Immature natural killer cell (primary cell): ENCODE data around the gene PIKFYVE. TPM values are rescaled to one million over a fixed set of nuclear protein-coding genes. Genes with fewer than 3 reads are reported as not detected.
"Not testable (repeated sequence)": the region's sequence is repeated elsewhere in the genome, so short reads cannot be mapped to it uniquely, and the experiment has no call there.

Source experiments
- DNase-seq, 3 donors: peaks; one replicate each; pipeline ENCODE4 v3.0.0; 2022; ENCODE audit warnings: mixed read lengths in 1 of 3
- H3K27ac Mint-ChIP-seq, 6 donors: one replicate each; pipeline ENCODE4 v1.8.0; 2020; ENCODE audit warnings: mixed read lengths in 6 of 6, mild to moderate bottlenecking in 5 of 6, inconsistent platforms in 4 of 6, moderate library complexity in 3 of 6
- H3K27me3 Mint-ChIP-seq, 3 donors: one replicate each; pipeline ENCODE4 v1.8.0; 2020 to 2021; ENCODE audit warnings: low read depth in 3 of 3, mild to moderate bottlenecking in 3 of 3, mixed read lengths in 3 of 3, moderate library complexity in 3 of 3, inconsistent platforms in 1 of 3
- H3K36me3 Mint-ChIP-seq, 3 donors: one replicate each; pipeline ENCODE4 v1.8.0; 2020; ENCODE audit warnings: mixed read lengths in 3 of 3, inconsistent platforms in 2 of 3, mild to moderate bottlenecking in 2 of 3
- H3K4me1 Mint-ChIP-seq, 2 donors: one replicate each; pipeline ENCODE4 v1.8.0; 2020; ENCODE audit warnings: inconsistent platforms in 2 of 2, mild to moderate bottlenecking in 2 of 2, mixed read lengths in 2 of 2, moderate library complexity in 1 of 2
- H3K4me3 Mint-ChIP-seq, 5 donors: one replicate each; pipeline ENCODE4 v1.8.0; 2020; ENCODE audit warnings: mild to moderate bottlenecking in 5 of 5, mixed read lengths in 5 of 5, inconsistent platforms in 3 of 5, moderate library complexity in 3 of 5
- H3K9me3 Mint-ChIP-seq, 6 donors: one replicate each; pipeline ENCODE4 v1.8.0; 2020; ENCODE audit warnings: mild to moderate bottlenecking in 6 of 6, mixed read lengths in 6 of 6, inconsistent platforms in 4 of 6, moderate library complexity in 3 of 6
- polyA plus RNA-seq, 3 donors: library from polyadenylated mRNA; unstranded; fragments of 300-500 nt; fragmentation: Illumina TruSeq; gene quantifications; one replicate each; pipeline ENCODE4 v1.2.3, GENCODE V29; 2021

PIKFYVE gene, protein sequence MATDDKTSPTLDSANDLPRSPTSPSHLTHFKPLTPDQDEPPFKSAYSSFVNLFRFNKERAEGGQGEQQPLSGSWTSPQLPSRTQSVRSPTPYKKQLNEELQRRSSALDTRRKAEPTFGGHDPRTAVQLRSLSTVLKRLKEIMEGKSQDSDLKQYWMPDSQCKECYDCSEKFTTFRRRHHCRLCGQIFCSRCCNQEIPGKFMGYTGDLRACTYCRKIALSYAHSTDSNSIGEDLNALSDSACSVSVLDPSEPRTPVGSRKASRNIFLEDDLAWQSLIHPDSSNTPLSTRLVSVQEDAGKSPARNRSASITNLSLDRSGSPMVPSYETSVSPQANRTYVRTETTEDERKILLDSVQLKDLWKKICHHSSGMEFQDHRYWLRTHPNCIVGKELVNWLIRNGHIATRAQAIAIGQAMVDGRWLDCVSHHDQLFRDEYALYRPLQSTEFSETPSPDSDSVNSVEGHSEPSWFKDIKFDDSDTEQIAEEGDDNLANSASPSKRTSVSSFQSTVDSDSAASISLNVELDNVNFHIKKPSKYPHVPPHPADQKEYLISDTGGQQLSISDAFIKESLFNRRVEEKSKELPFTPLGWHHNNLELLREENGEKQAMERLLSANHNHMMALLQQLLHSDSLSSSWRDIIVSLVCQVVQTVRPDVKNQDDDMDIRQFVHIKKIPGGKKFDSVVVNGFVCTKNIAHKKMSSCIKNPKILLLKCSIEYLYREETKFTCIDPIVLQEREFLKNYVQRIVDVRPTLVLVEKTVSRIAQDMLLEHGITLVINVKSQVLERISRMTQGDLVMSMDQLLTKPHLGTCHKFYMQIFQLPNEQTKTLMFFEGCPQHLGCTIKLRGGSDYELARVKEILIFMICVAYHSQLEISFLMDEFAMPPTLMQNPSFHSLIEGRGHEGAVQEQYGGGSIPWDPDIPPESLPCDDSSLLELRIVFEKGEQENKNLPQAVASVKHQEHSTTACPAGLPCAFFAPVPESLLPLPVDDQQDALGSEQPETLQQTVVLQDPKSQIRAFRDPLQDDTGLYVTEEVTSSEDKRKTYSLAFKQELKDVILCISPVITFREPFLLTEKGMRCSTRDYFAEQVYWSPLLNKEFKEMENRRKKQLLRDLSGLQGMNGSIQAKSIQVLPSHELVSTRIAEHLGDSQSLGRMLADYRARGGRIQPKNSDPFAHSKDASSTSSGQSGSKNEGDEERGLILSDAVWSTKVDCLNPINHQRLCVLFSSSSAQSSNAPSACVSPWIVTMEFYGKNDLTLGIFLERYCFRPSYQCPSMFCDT (N-terminal part only)
- polyA plus RNA-seq: 10 to 100 TPM in 2 of 3 donors, 1 to 10 TPM in 1; 5.5 to 14.5 (median 10.5) TPM

DNA sequence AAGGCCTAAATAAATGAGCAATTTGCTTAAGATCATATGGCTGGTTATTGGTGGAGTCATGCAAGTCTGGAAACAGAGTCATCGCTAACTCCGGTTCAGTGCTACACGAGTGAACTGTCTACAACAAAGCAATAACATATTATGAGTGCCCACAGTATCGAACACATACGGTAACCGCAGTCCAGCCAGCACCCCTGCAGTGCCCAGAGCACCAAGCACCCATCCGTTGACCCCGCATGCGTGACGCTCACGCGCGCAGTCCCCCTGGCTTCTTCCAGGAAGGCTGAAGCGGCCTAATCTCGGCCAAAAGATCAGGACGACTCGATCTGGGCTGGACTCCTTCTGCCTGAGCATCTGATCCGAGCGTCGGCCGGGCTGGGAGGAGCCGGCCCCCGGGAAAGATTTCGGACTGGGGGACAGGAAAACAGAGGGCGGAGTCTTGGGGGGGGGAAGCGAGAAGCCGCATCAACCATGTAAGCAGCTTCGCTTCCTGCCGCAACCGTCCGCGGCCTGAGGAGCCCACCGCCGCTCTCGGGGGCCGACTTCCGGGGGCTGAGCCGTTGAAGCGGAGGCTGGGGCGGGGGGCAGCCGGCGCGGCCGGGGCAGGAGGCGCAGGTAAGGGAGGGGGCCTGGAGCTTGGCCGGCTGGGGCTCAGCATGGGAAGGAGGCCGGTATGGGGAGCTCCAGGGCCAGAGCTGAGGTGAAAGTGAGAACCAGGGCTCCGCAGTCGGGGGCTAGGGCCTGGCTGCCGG is at the start of gene PIKFYVE:
Gene PIKFYVE, plus strand, starts transcription at position 455 of the 752 bp plus-strand sequence. CDS start 5,265 bp downstream, outside the sequence.
- Mint-ChIP-seq H3K4me3 (peak within 1 kb of the TSS; percentile 93 to 99 (median 97)), H3K9me3 (no peaks in the 10 kb centered on the region), H3K36me3 (peaks cover 0 to under 1% (median 0%) of the 10 kb centered on the region in 3 donors), H3K4me1 (peaks cover 48 to 66% of the 10 kb centered on the region in 2 donors), H3K27ac (peak within 1 kb of the TSS; percentile 94 to 99 (median 96)), H3K27me3 (peaks cover 7 to 18% (median 11%) of the 10 kb centered on the region in 3 donors)
- peak; percentile 90 to 93 (median 93) for DNase-seq

GRCh38 chr2:208221873-208222272 is 44.2 kb upstream of the PIKFYVE start:
- not testable (repeated sequence) for H3K4me3 Mint-ChIP-seq, H3K4me1 Mint-ChIP-seq, H3K27ac Mint-ChIP-seq, DNase-seq, H3K36me3 Mint-ChIP-seq, H3K27me3 Mint-ChIP-seq, H3K9me3 Mint-ChIP-seq

GRCh38 chr2:208222351-208222750 is 43.7 kb upstream of the PIKFYVE start:
- peaks cover 0 to 8% (median 2%) of the 10 kb centered on the region in 3 donors for H3K27me3 Mint-ChIP-seq
- no peaks in the 10 kb centered on the region for H3K4me1 Mint-ChIP-seq
- DNase-seq: no peak
- no peak overlapping the region for H3K4me3 Mint-ChIP-seq
- peaks cover 0 to 4% (median 0%) of the 10 kb centered on the region in 3 donors for H3K36me3 Mint-ChIP-seq
- H3K27ac Mint-ChIP-seq: no peak overlapping the region
- H3K9me3 Mint-ChIP-seq: no peaks in the 10 kb centered on the region

DNA sequence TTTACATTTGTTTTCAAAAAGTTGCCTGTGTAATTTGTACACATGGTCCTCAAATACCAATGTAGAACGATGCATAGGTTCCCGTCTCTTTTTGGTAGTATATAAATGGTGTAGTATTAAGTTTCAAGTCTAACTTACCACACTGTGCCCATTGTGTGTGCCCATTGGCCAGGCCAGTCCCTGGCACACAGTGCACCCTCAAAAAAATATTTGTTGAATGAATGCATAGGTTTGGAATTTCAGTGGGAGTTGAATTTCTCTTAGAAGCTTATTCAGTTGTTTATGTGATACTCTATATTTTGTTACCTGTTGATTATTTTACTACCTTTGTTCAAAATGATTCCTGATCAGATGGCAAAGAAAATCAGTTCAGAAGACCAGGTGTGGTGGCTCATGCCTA is 41.3 kb upstream of the PIKFYVE start:
- H3K4me3 Mint-ChIP-seq: no peak overlapping the region
- no peak overlapping the region for H3K27ac Mint-ChIP-seq
- H3K9me3 Mint-ChIP-seq: peaks cover 0 to 2% (median 0%) of the 10 kb centered on the region in 6 donors
- H3K36me3 Mint-ChIP-seq: peaks cover 0 to 4% (median 0%) of the 10 kb centered on the region in 3 donors
- no peak for DNase-seq
- H3K4me1 Mint-ChIP-seq: no peaks in the 10 kb centered on the region
- peaks cover 0 to 6% (median 1%) of the 10 kb centered on the region in 3 donors for H3K27me3 Mint-ChIP-seq

- no peak overlapping the region for H3K4me3 Mint-ChIP-seq
- no peak overlapping the region for H3K27ac Mint-ChIP-seq
- H3K4me1 Mint-ChIP-seq: no peaks in the 10 kb centered on the region
- DNase-seq: no peak
- H3K9me3 Mint-ChIP-seq: peaks cover 0 to 16% (median 3%) of the 10 kb centered on the region in 6 donors
- H3K36me3 Mint-ChIP-seq: peaks cover 0 to 9% (median 5%) of the 10 kb centered on the region in 3 donors
- peaks cover 1 to 4% (median 2%) of the 10 kb centered on the region in 3 donors for H3K27me3 Mint-ChIP-seq
Measured at GRCh38 chr2:208227581-208228232, 38.3 kb upstream of the PIKFYVE start.

GRCh38 chr2:208228476-208228875 is 37.6 kb upstream of the PIKFYVE start:
- no peak overlapping the region for H3K27ac Mint-ChIP-seq
- H3K27me3 Mint-ChIP-seq: peaks cover 1 to 4% (median 2%) of the 10 kb centered on the region in 3 donors
- peaks cover 0 to 9% (median 5%) of the 10 kb centered on the region in 3 donors for H3K36me3 Mint-ChIP-seq
- H3K4me3 Mint-ChIP-seq: no peak overlapping the region
- H3K4me1 Mint-ChIP-seq: no peaks in the 10 kb centered on the region
- DNase-seq: no peak
- peaks cover 0 to 16% (median 3%) of the 10 kb centered on the region in 6 donors for H3K9me3 Mint-ChIP-seq

DNA sequence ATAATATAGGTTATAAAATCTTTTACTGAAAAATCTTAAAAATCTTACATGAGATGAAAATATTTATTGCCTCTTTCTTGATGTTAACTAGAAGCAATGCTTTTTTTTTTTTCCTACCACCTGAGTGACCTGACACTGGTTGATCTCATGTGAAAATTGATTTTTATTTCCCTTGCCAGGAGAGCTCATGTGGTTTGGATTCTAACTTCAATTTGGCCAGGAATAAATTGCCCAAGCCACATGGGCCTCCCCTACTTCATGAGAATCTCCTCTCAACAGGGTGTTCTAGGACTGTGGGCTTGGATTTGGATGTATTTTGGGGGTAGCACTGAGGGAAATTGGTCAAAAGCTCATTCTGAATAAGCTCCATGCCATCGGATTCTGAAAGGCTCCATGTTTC is 31.3 kb upstream of the PIKFYVE start:
- Mint-ChIP-seq H3K27ac (no peak overlapping the region), H3K4me3 (no peak overlapping the region), H3K9me3 (peaks cover 0 to 16% (median 4%) of the 10 kb centered on the region in 6 donors), H3K4me1 (no peaks in the 10 kb centered on the region), H3K36me3 (peaks cover 27 to 42% (median 28%) of the 10 kb centered on the region in 3 donors), H3K27me3 (peaks cover 0 to 4% (median 0%) of the 10 kb centered on the region in 3 donors)
- DNase-seq: no peak

- H3K4me3 Mint-ChIP-seq: no peak overlapping the region
- H3K27me3 Mint-ChIP-seq: peaks cover 0 to under 1% (median 0%) of the 10 kb centered on the region in 3 donors
- no peak for DNase-seq
- peaks cover 32 to 49% (median 33%) of the 10 kb centered on the region in 3 donors for H3K36me3 Mint-ChIP-seq
- no peak overlapping the region for H3K27ac Mint-ChIP-seq
- H3K4me1 Mint-ChIP-seq: no peaks in the 10 kb centered on the region
- peaks cover 0 to 15% (median 4%) of the 10 kb centered on the region in 6 donors for H3K9me3 Mint-ChIP-seq
Measured at GRCh38 chr2:208235860-208236259, 30.2 kb upstream of the PIKFYVE start.

GRCh38 chr2:208239770-208240493 is 26.1 kb upstream of the PIKFYVE start:
- H3K4me1 Mint-ChIP-seq: no peaks in the 10 kb centered on the region
- H3K9me3 Mint-ChIP-seq: peaks cover 0 to 2% (median 0%) of the 10 kb centered on the region in 6 donors
- peaks cover 0 to 2% (median 0%) of the 10 kb centered on the region in 3 donors for H3K27me3 Mint-ChIP-seq
- no peak overlapping the region for H3K4me3 Mint-ChIP-seq
- H3K36me3 Mint-ChIP-seq: peaks cover 46 to 72% (median 48%) of the 10 kb centered on the region in 3 donors
- no peak for DNase-seq
- H3K27ac Mint-ChIP-seq: peak overlapping the region in 2 of 6 donors; percentile 22 to 57

- no peaks in the 10 kb centered on the region for H3K4me1 Mint-ChIP-seq
- peaks cover 43 to 68% (median 47%) of the 10 kb centered on the region in 3 donors for H3K36me3 Mint-ChIP-seq
- DNase-seq: no peak
- H3K9me3 Mint-ChIP-seq: peaks cover 0 to 2% (median 0%) of the 10 kb centered on the region in 6 donors
- H3K4me3 Mint-ChIP-seq: no peak overlapping the region
- H3K27ac Mint-ChIP-seq: no peak overlapping the region
- H3K27me3 Mint-ChIP-seq: peaks cover 0 to 2% (median 0%) of the 10 kb centered on the region in 3 donors
Measured at GRCh38 chr2:208240619-208241209, 25.3 kb upstream of the PIKFYVE start.

GRCh38 chr2:208244422-208244821 is 21.6 kb upstream of the PIKFYVE start:
- Mint-ChIP-seq H3K9me3 (no peaks in the 10 kb centered on the region), H3K27ac (no peak overlapping the region), H3K4me3 (no peak overlapping the region), H3K4me1 (no peaks in the 10 kb centered on the region), H3K27me3 (peaks cover 0 to 2% (median 0%) of the 10 kb centered on the region in 3 donors), H3K36me3 (peaks cover 33 to 69% (median 43%) of the 10 kb centered on the region in 3 donors)
- DNase-seq: no peak
